ENCODE results near the gene NLGN1.

NLGN1 gene

GRCh38 chr3:174253940-174254339 lies 856.4 kb downstream of the NLGN1 start:
- DNase-seq (ENCODE audit: low read depth in 2 of 3, low spot score in 2 of 3): no peak

DNA sequence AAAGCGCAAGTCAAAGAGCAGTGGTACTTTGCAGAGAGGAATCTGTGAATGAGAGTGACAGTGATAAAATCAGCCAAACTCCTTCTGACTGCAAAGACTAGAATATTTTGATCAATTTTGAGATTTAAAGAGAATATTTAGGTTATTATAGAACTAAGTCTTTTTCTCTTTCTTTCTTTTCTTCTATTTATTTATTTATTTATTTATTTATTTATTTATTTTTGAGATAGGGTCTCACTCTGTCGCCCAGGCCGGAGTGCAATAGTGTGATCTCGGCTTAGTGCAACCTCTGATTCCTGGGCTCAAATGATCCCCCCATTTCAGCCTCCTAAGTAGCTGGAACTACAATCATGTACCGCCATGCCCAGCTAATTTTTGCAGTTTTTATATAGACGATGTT lies 857.9 kb downstream of the NLGN1 start:
- no peak for DNase-seq (ENCODE audit: low read depth in 2 of 3, low spot score in 2 of 3)

- DNase-seq (ENCODE audit: low read depth in 2 of 3, low spot score in 2 of 3): no peak
These were observed 868.9 kb downstream of the NLGN1 start for GRCh38 chr3:174266476-174266875.

- no peak for DNase-seq (ENCODE audit: low read depth in 2 of 3, low spot score in 2 of 3)
These were observed 870.5 kb downstream of the NLGN1 start for GRCh38 chr3:174268061-174268460.

- DNase-seq (ENCODE audit: low read depth in 2 of 3, low spot score in 2 of 3): no peak
These were observed 871.0 kb downstream of the NLGN1 start for GRCh38 chr3:174268586-174268985.

- DNase-seq (ENCODE audit: low read depth in 2 of 3, low spot score in 2 of 3): no peak
These were observed 873.3 kb downstream of the NLGN1 start for GRCh38 chr3:174270841-174271240.

GRCh38 chr3:174275336-174275735 lies 877.8 kb downstream of the NLGN1 start:
- DNase-seq (ENCODE audit: low read depth in 2 of 3, low spot score in 2 of 3): no peak

DNA sequence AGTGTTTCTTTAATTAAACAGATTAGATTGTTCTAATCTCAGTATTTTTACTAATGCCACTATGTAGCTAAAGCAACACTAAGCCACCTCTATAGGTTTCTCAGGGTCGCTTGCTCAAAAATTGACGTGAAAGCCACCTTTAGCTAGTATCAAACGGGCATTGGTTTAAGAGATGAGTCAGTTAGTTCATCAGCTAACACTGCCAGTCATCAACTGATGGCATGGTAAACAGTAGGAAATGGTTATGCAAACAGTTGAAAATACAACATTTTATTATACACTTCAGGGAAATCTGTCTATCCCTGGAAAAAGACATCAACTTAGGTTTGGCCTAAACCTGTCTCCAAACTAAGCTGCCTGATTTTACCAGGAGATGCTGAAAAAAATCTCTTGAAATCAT lies 879.3 kb downstream of the NLGN1 start:
- no peak for DNase-seq (ENCODE audit: low read depth in 2 of 3, low spot score in 2 of 3)

GRCh38 chr3:174278094-174278493 lies 880.5 kb downstream of the NLGN1 start:
- no peak for DNase-seq (ENCODE audit: low read depth in 2 of 3, low spot score in 2 of 3)

DNA sequence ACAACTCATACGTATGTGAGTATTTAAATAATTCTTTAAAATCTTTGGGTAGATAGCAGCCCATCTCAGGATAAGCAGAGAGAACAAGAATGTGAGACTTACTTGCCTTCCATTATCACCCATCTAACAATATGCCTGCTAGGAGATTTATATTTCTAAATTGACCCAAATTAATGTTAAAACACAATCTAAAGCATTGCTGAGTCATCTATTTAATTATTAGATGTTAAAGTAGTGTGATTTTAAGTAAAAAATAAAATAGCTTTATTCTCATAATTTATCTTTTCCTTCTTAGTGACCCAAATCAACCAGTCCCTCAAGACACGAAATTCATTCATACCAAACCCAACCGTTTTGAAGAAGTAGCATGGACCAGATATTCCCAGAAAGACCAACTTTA lies 882.6 kb downstream of the NLGN1 start:
- no peak for DNase-seq (ENCODE audit: low read depth in 2 of 3, low spot score in 2 of 3)

DNA sequence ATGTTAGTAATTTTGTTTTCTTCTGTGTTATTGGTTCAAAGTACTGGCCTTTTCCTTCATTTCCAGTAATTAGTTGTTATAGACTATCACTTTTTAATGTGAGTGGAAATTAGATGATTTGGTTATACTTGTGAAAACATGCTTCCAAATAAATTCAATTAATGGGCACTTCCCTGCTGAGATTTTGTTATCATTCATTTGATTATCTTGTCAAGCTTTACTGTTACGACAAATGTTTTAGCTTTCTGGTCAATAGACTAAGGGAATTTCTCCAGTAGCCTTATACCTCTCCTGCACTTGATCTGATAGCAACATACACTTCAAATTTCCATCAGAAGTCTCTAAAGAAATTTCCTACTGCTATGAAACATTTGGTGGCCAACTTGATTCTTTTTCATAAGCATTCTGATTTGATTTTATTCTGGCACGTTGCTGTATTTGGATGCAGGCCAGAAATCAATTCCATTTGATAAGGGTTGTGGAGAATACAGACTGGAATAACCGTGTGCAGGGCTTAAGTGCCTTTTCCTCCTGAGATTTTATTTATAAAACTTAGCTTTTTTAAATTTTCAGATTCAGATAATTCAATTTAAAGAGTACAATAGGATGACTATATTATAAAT lies 887.8 kb downstream of the NLGN1 start:
- DNase-seq (ENCODE audit: low read depth in 2 of 3, low spot score in 2 of 3): no peak

DNA sequence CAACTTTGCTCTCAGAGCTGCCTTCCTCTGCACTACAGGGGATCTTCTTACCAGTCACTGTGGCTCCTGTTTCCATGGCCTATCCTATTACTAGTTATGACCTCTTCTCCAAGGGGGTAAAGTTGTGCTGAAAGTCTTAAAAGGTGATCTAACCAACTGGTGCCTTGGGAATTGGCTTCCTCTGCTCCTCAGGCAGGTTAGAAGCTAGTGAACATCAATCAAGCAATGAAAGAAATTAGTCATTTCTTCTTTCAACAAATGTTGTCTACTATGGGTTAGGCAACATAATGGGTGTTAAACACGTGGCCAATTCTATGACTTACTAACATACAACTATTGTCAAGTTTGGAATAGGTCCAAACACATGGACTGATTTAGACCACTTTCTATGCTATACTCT lies 890.2 kb downstream of the NLGN1 start:
- no peak for DNase-seq (ENCODE audit: low read depth in 2 of 3, low spot score in 2 of 3)

DNA sequence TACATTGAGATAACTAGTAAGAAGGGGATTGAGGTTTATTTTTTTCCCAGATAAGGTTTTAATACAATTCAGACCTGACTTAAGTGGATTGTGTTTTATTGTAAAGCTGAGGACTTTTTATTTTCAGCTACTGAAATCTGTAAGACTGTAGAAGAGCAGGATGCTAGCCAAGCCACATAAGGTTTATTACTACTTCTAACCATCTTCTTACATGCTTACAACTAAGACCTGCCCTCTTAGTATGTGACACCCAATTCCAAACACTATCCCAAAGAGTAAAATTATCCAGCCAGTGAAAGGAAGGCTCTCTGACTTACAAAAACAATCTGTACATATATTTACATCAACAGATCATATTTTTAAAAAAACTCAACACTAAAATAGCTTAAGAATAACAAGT lies 897.1 kb downstream of the NLGN1 start:
- DNase-seq (ENCODE audit: low read depth in 2 of 3, low spot score in 2 of 3): no peak

DNA sequence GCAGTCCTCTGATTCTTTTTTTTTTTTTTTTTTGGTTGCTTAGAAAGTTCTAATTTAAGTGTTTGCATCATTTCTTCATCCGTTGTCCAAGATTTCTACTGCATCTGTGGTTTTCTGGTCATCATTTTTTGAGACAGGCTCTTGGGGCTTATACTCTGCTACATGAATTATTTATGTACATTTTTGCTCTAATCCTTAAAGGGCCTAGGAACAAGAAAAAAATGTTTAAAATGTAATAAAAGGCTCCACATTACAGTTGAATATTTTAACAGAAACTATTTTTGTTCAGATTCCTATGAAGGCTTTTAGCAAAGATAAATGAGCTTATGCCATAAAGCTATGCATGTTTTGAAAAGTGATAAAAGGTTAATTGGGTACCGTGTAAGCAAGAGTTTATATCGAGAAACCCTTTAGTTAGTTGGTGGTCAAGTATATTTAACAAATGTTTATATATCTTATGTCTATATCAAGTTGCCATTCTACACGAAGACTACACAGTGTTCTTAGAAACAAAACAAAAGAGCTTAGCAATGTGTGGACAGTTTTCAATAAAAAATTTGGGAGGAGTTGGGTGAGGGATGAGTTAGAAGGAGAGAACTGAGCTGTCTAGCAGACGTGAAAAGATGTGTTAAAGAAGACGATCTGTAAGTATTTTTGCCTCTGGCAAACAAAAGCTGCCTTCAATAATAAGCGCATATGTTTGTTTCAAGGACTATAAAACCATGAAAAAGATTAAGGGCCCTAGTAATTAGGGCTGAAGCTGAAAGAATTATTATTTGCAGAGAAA lies 898.0 kb downstream of the NLGN1 start:
- DNase-seq (ENCODE audit: low read depth in 2 of 3, low spot score in 2 of 3): no peak

DNA sequence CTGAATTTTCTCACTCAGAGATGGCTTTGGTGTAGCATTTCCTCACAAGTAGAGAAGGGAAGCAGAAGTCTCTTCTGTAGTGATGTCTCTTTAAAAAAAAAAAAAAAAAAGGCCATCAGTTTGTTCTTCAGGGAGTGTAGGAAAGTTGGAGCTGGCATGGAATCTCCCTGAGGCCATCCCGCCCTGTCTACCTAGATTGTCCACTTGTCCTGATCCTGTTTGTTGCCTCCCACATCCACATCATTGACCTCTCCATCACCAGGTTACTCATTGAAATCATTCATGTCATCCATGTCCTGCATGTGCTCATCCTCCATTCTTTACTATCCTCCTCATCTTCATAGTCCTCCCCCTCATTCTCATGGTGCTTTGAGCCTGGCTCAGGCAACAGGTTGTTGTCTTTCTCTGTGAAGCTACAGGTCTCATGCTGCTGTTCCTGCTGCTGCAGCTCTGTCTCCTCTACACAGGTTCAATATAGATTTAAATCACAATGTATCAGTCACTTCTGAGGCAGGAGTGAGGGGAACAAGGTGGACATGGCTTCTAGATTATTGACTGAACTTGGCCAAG lies 905.3 kb downstream of the NLGN1 start:
- DNase-seq (ENCODE audit: low read depth in 2 of 3, low spot score in 2 of 3): no peak

DNA sequence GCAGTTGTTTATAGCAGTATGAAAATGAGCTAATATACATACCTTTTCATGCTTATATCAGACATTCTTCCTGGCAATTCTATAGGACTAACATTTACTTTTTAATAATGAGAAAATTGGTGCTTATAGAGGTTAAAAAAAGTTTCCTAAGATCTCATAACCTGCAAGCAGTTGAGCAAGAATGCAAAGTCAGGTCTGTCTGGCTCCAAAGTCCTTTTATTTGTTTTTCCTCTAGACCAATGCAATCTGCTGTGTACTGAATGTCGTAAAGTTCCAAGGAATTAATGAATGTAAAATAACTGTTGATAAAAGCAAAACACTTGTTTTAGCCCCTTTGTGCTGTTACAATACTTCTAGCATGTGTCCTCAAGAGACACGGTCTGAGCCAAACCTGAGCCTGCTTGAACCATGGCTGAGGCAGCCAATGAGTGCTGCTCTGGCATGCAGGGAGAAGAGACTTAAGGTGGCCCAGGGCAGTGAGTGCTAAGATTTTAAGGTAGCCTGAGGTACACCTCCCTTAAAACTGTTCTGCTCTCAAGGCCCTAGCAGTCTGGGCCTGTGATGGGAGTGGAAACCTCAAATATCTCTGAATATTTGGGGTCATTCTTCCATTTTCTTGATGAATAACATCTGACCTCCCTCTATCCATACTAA lies 906.5 kb downstream of the NLGN1 start:
- no peak for DNase-seq (ENCODE audit: low read depth in 2 of 3, low spot score in 2 of 3)

DNA sequence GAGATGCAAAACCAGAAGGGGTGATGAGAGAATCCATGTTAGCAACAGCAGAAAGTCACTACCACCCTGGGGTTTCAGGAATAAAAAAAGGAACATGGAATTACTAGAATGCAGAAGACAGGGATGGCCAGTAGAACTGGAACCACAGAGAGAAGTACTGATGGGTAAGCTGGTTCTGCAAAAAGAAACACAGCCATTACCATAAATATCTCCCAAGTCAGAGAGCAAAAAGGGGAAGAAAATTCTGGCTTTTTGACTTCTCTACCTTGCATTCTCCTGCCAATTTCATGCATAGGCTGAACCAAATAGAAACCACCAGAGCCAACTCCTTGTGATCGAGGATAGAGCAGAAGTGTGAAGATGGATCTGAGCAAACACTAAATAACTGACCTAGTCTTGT lies 911.2 kb downstream of the NLGN1 start:
- no peak for DNase-seq (ENCODE audit: low read depth in 2 of 3, low spot score in 2 of 3)

- no peak for DNase-seq (ENCODE audit: low read depth in 2 of 3, low spot score in 2 of 3)
These were observed 913.0 kb downstream of the NLGN1 start for GRCh38 chr3:174310475-174310983.

GRCh38 chr3:174315225-174315624 lies 917.7 kb downstream of the NLGN1 start:
- DNase-seq (ENCODE audit: low read depth in 2 of 3, low spot score in 2 of 3): no peak

DNA sequence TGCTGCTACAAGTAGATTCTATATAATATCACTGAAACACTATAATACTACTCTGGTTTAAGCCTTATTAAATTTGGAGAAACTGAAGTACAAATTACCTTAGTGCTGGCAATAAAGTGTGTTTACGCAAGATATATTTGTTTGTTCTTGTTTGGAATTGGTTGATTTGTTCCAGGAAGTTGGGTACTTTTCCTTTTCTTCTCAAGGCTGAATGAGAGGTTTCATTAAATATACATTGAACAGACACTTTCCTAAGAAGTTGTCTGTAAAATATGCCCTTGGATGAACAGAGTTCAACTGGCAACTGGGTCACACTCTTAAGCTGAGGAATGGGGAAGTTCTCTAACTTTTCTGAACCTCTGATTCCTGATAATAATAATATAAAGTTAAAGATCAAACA lies 919.5 kb downstream of the NLGN1 start:
- DNase-seq (ENCODE audit: low read depth in 2 of 3, low spot score in 2 of 3): no peak

- DNase-seq (ENCODE audit: low read depth in 2 of 3, low spot score in 2 of 3): no peak
These were observed 920.6 kb downstream of the NLGN1 start for GRCh38 chr3:174318181-174318580.

DNA sequence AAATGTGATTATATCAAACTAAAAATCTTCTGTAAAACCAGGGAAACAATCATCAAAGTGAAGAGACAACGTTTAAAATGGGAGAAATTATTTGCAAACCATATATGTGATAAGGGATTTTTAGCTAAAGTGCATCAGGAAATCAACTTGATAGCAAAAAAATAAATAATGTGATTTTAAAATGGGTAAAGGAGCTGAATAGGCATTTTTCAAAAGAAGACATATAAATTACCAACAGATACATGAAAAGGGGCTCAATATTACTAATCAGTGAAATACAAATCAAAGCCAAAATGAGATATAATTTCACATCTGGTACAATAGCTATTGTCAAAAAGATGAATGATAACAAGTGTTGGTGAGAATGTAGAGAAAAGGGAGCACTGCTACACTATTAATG lies 924.0 kb downstream of the NLGN1 start:
- no peak for DNase-seq (ENCODE audit: low read depth in 2 of 3, low spot score in 2 of 3)

Data from activated CD8-positive, alpha-beta memory T cell treated with anti-CD3 and anti-CD28 coated beads for 48 hours (primary cell).